HG03342 (cell line): ENCODE results near the gene DLL4.

Source experiments
- ATAC-seq: cut with Tn5 transposase; IDR thresholded peaks from one replicate; pipeline ENCODE4 v1.9.1; 2021; ENCODE audit warnings: mild to moderate bottlenecking, moderate library complexity; ENCODE audit not compliant: unreplicated experiment

Gene DLL4

GRCh38 chr15:40906091-40906990 is 22.8 kb upstream of the DLL4 start:
- ATAC-seq: peak; percentile 74

DNA sequence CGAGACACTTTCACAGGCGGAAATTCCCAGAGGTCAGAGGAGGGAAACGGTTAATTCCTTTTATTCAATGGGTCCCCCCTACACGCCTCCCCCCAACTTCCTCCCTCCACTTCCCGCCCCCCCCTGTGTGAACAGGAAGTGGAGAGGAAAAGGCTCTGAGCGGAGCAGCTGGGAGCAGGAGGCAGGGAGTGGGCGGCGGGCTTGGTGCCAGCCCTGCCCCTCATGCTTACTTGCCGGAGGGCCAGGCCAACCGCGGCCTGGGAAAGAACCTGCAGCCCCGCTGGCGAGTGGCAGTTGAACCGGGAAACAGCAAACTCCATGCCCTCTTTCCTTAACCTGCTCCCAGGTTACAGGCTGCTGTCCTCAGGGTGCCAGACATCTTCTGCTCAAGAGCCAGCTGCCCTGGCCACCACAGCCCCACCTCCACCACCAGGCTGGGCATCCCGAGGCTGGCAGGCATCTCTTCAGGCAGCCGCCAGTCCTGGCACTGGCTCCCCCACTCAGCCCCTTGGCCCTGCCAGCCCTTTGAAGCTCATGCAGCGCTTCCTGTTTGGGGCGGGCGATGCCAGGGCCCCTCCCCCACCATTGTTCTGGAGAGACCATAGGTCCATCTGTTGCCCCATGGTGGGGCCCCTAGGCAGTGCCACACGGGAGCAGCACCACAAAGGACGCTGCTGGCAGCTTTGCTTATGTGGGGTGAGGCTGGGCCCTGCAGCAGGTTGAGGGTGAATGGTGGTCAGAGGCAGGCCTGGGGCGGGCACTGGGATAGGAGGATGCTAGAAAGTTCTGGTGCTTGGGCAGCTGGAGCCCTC is 21.9 kb upstream of the DLL4 start:
- ATAC-seq: no peak

DNA sequence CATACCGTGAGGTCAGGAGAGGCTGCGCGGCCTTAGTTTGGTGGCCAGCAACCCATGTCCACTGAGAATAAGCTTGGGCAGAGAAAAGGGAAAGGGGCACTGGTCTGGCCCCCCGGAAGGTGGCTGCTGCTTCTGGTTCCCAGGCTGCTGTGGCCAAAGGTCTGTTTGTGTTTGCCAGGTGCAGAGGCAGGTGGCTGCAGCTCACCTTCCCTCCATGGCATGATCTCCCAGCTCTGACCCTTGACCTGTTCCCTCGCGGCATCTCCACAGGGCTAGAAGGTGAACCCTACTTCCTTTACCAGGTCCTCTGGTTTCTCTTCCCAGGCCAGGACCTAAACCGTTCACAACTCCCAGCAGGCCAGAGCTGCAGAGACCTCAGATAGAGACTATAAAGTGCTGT is 21.0 kb upstream of the DLL4 start:
- ATAC-seq: no peak

DNA sequence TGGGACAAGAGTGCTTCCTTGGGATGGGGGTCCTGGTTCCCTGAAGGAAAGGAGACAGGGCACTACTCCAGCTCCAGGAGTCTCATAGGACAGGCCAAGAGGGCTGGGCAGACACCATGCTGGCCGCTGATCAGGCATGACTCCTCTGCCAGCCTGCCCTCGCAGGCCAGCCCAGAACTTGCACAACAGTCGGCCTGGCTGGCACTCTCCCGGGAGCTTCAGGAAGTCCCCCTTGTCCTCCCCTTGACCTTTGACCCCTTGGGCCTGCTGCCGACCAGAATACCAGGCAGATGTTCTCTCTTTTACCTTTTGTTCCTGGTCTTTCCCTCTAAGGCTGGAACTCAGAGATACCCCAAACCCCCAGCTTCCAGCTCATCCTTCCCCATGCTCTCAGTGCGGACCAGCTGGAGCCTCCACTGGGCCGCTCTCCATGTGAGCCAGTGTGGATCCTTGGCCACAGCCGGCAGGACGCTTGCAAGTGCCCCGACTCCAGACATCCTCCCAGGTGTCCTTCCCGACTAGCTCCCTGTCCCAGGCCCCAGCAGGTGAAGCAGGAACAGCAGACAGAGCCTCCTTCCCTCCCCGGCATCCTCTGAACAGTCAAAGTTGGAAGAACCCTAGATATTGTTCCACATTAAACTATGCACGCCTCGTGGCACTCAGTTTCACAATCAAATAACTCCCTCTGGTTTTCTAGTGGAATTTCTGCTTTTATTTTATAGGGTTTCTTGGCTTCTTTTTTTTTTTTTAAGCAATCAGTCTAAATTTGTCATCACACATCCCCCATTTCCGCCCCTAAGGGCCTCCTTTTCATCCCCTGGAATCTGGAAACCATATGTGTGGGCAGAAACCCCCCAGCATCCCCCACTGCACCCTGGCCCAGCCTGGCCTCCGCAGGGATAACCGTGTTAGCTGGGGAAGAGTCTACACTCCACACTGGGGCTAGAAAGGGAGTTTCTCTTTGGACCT is 19.2 kb upstream of the DLL4 start:
- no peak for ATAC-seq

GRCh38 chr15:40911141-40911540 is 18.0 kb upstream of the DLL4 start:
- no peak for ATAC-seq

- ATAC-seq: no peak
These were observed 17.4 kb upstream of the DLL4 start for GRCh38 chr15:40911693-40912092.

GRCh38 chr15:40912478-40912877 is 16.7 kb upstream of the DLL4 start:
- no peak for ATAC-seq

GRCh38 chr15:40914013-40914412 is 15.1 kb upstream of the DLL4 start:
- no peak for ATAC-seq

DNA sequence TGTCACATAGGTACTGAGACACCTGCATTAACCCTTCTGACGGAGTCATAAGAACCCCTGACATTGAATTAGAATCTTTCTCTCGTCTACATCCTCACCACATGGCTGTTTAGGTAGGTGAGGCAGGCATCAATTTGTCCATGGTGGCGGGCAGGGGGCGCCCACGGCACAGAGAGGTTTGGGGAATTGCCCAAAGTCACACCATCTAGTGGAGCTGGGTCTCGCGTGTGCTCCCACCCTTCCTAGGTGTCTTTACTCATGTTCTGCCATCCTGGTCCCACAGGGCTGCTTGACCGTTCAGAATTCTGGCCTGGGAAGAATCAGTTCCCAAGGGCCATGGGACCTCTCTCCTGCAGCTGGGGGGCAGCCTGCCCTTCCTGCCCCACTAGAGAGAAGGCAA is 14.7 kb upstream of the DLL4 start:
- ATAC-seq: no peak

GRCh38 chr15:40915116-40915661 is 14.0 kb upstream of the DLL4 start:
- no peak for ATAC-seq

GRCh38 chr15:40915679-40916078 is 13.5 kb upstream of the DLL4 start:
- no peak for ATAC-seq

GRCh38 chr15:40917585-40917984 is 11.6 kb upstream of the DLL4 start:
- ATAC-seq: no peak

- ATAC-seq: no peak
These were observed 10.9 kb upstream of the DLL4 start for GRCh38 chr15:40918146-40918798.

GRCh38 chr15:40918799-40919392 is 10.2 kb upstream of the DLL4 start:
- no peak for ATAC-seq

GRCh38 chr15:40921949-40922607 is 7.1 kb upstream of the DLL4 start:
- ATAC-seq: no peak

DNA sequence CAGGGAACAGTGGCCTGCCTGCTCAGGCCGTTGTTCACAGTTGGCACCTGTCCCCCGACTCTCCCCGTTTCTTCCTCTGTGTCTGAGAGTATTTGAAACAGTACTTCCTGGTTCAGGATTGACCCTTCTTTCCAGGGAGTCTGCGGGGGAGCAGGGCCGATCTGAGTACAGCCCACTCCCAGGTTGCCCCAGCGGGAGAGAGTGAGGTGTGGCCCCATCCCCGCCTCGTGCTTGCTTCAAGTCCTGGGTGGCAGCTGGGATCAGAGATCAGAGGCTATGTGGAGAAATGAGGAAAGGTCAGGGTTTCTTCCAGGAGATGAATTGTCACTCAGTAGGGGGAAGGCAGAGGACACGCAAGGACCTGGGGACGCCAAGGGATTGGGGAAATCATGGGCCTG is 6.5 kb upstream of the DLL4 start:
- ATAC-seq: no peak

DNA sequence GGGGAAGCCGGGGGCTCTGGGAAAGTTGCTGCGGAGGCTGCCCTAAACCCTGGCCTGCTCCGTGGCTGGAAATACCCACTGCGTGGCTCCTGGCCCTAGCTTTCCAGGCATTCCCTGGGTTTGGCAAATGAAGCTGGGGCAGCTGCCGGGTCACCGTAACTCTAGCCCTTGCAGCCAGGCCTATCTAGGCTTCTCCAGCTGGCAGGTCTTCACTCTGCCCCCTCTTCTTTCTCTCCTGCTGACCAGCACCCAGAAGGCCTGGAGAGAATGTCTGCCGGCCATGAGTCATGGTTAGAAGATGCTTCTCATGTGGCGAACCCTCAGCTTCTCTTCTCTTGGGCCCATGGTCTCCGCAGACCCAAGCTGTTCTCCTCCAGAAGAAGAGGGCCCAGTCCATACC is 5.6 kb upstream of the DLL4 start:
- ATAC-seq: no peak

GRCh38 chr15:40925495-40925862 is 3.7 kb upstream of the DLL4 start:
- no peak for ATAC-seq
